Astrocyte (in vitro differentiated cells and primary cell): Measurements from ENCODE around the gene ATP1A1. TPM values are rescaled to one million over a fixed set of nuclear protein-coding genes. Genes with fewer than 3 reads are reported as not detected.

ENCODE experiments used
- DNase-seq: peaks from one replicate; pipeline ENCODE4 v3.0.0-alpha.2; 2010; ENCODE audit warnings: low read depth
- FAIRE-seq: peaks from 2 replicates; lab custom pipeline; 2011; peaks lifted over from hg19 to GRCh38; lab: Jason Lieb, UNC
- H2AFZ ChIP-seq: 2 replicates; pipeline ENCODE4 v1.6.0; 2012; ENCODE audit warnings: low read depth, low read length, inconsistent platforms
- H3K27ac ChIP-seq: 2 replicates; pipeline ENCODE4 v1.5.1; 2011; ENCODE audit warnings: low read depth, low read length, inconsistent platforms
- H3K27me3 ChIP-seq: 2 replicates; pipeline ENCODE4 v1.6.0; 2011; ENCODE audit warnings: low read length, inconsistent platforms; ENCODE audit not compliant: insufficient read depth
- H3K36me3 ChIP-seq: 2 replicates; pipeline ENCODE4 v1.5.1; 2011; ENCODE audit warnings: low read length, inconsistent platforms; ENCODE audit not compliant: insufficient read depth
- H3K4me1 ChIP-seq: 2 replicates; pipeline ENCODE4 v1.5.1; 2011; ENCODE audit warnings: low read length, inconsistent platforms; ENCODE audit not compliant: insufficient read depth
- H3K4me2 ChIP-seq: 2 replicates; pipeline ENCODE4 v1.6.0; 2012; ENCODE audit warnings: low read length, inconsistent platforms
- H3K4me3 ChIP-seq: 2 replicates; pipeline ENCODE4 v1.5.1; 2011; ENCODE audit warnings: low read depth, mild to moderate bottlenecking, low read length, inconsistent platforms; ENCODE audit not compliant: insufficient read depth
- H3K79me2 ChIP-seq: 2 replicates; pipeline ENCODE4 v1.6.0; 2012; ENCODE audit warnings: mild to moderate bottlenecking, low read length, inconsistent platforms; ENCODE audit not compliant: insufficient read depth
- H3K9ac ChIP-seq: 2 replicates; pipeline ENCODE4 v1.6.0; 2012; ENCODE audit warnings: mild to moderate bottlenecking, low read length, inconsistent platforms
- H3K9me3 ChIP-seq: 2 replicates; pipeline ENCODE4 v1.5.1; 2012; ENCODE audit warnings: low read depth, mild to moderate bottlenecking, low read length, inconsistent platforms; ENCODE audit not compliant: insufficient read depth
- H4K20me1 ChIP-seq: 2 replicates; pipeline ENCODE4 v1.6.0; 2012; ENCODE audit warnings: low read length, inconsistent platforms; ENCODE audit not compliant: insufficient read depth
- H3K27ac Mint-ChIP-seq: one replicate; pipeline ENCODE4 v1.8.0; 2021; ENCODE audit warnings: mild to moderate bottlenecking, mixed read lengths; ENCODE audit not compliant: unreplicated experiment
- H3K27me3 Mint-ChIP-seq: one replicate; pipeline ENCODE4 v1.8.0; 2021; ENCODE audit warnings: low read depth, mixed read lengths; ENCODE audit not compliant: unreplicated experiment
- H3K36me3 Mint-ChIP-seq: one replicate; pipeline ENCODE4 v1.8.0; 2021; ENCODE audit warnings: low read depth, mixed read lengths; ENCODE audit not compliant: unreplicated experiment
- H3K4me1 Mint-ChIP-seq: one replicate; pipeline ENCODE4 v1.8.0; 2021; ENCODE audit warnings: low read depth, mixed read lengths; ENCODE audit not compliant: unreplicated experiment
- H3K4me3 Mint-ChIP-seq: one replicate; pipeline ENCODE4 v1.8.0; 2021; ENCODE audit warnings: mild to moderate bottlenecking, moderate library complexity, mixed read lengths; ENCODE audit not compliant: unreplicated experiment
- H3K9me3 Mint-ChIP-seq: one replicate; pipeline ENCODE4 v1.8.0; 2021; ENCODE audit warnings: mild to moderate bottlenecking, mixed read lengths; ENCODE audit not compliant: unreplicated experiment
- CTCF ChIP-seq: IDR thresholded peaks from 2 replicates; pipeline ENCODE4 v1.5.1; 2011; ENCODE audit warnings: low read depth, mild to moderate bottlenecking, inconsistent platforms, low read length, moderate library complexity; ENCODE audit not compliant: insufficient read depth
- EZH2 ChIP-seq: IDR thresholded peaks from 2 replicates; pipeline ENCODE4 v1.6.1; 2012; ENCODE audit warnings: mild to moderate bottlenecking, low read length, inconsistent platforms; ENCODE audit not compliant: insufficient read depth
- total RNA-seq: library from RNA; stranded (reverse); gene quantifications from 2 replicates; pipeline ENCODE4 v1.2.1, GENCODE V29; 2021

ATP1A1 gene
- total RNA-seq, 1 donor from 2014 or later = 317 TPM

GRCh38 chr1:116408193-116408592 is 35.1 kb downstream of the ATP1A1 start:
- no peak overlapping the region for H2AFZ ChIP-seq
- peaks cover 3% of the 10 kb centered on the region for H4K20me1 ChIP-seq
- H3K27ac ChIP-seq = no peak overlapping the region
- Mint-ChIP-seq H3K4me1 (peaks cover 3% of the 10 kb centered on the region), H3K9me3 (no peaks in the 10 kb centered on the region), H3K27me3 (no peaks in the 10 kb centered on the region), H3K4me3 (no peak overlapping the region), H3K36me3 (peaks cover 21% of the 10 kb centered on the region), H3K27ac (no peak overlapping the region)
- no peaks in the 10 kb centered on the region for H3K27me3 ChIP-seq
- H3K36me3 ChIP-seq = peaks cover 36% of the 10 kb centered on the region
- no peaks in the 10 kb centered on the region for H3K4me1 ChIP-seq
- H3K9me3 ChIP-seq = no peaks in the 10 kb centered on the region
- no peak for TF ChIP-seq CTCF
- TF ChIP-seq EZH2 = no peak
- H3K4me3 ChIP-seq = no peak overlapping the region
- no peaks in the 10 kb centered on the region for H3K79me2 ChIP-seq
- no peak overlapping the region for H3K4me2 ChIP-seq
- H3K9ac ChIP-seq = no peak overlapping the region
- DNase-seq (no peak), FAIRE-seq (no peak)

- Histone ChIP-seq H3K9me3 (no peaks in the 10 kb centered on the region), H3K4me3 (no peak overlapping the region), H3K27me3 (no peaks in the 10 kb centered on the region), H3K36me3 (peaks cover 27% of the 10 kb centered on the region), H3K9ac (no peak overlapping the region), H3K4me2 (no peak overlapping the region), H2AFZ (no peak overlapping the region), H3K4me1 (no peaks in the 10 kb centered on the region), H3K79me2 (no peaks in the 10 kb centered on the region), H4K20me1 (peaks cover 3% of the 10 kb centered on the region), H3K27ac (no peak overlapping the region)
- H3K36me3 Mint-ChIP-seq = peaks cover 21% of the 10 kb centered on the region
- peaks cover 3% of the 10 kb centered on the region for H3K4me1 Mint-ChIP-seq
- H3K27me3 Mint-ChIP-seq = no peaks in the 10 kb centered on the region
- no peak overlapping the region for H3K4me3 Mint-ChIP-seq
- FAIRE-seq (no peak), DNase-seq (no peak)
- no peak overlapping the region for H3K27ac Mint-ChIP-seq
- TF ChIP-seq EZH2 (no peak), CTCF (no peak)
- no peaks in the 10 kb centered on the region for H3K9me3 Mint-ChIP-seq
Observed at GRCh38 chr1:116408803-116409720, 36.0 kb downstream of the ATP1A1 start.

GRCh38 chr1:116409751-116410191 is 36.7 kb downstream of the ATP1A1 start:
- Histone ChIP-seq H3K4me3 (no peak overlapping the region), H3K27me3 (no peaks in the 10 kb centered on the region), H2AFZ (no peak overlapping the region), H4K20me1 (no peaks in the 10 kb centered on the region), H3K36me3 (peaks cover 20% of the 10 kb centered on the region), H3K9ac (no peak overlapping the region), H3K9me3 (no peaks in the 10 kb centered on the region), H3K27ac (no peak overlapping the region), H3K4me1 (no peaks in the 10 kb centered on the region), H3K79me2 (no peaks in the 10 kb centered on the region), H3K4me2 (no peak overlapping the region)
- DNase-seq = no peak
- Mint-ChIP-seq H3K9me3 (no peaks in the 10 kb centered on the region), H3K36me3 (peaks cover 21% of the 10 kb centered on the region), H3K27me3 (no peaks in the 10 kb centered on the region), H3K4me3 (no peak overlapping the region), H3K27ac (no peak overlapping the region), H3K4me1 (peaks cover 3% of the 10 kb centered on the region)
- no peak for FAIRE-seq
- TF ChIP-seq CTCF (no peak), EZH2 (no peak)
